Mesodermal cell (in vitro differentiated cells): ENCODE measurements around the gene GDI2.
A peak's percentile ranks its signal among the peaks of the same experiment; 100 is the strongest.
"Not testable (repeated sequence)": the region's sequence is repeated elsewhere in the genome, so short reads cannot be mapped to it uniquely, and the experiment has no call there.

ENCODE experiments used
- H3K27ac ChIP-seq: 2 replicates; pipeline ENCODE4 v1.7.0; 2013; ENCODE audit warnings: mild to moderate bottlenecking, low read depth, low read length, moderate library complexity; ENCODE audit not compliant: severe bottlenecking
- H3K36me3 ChIP-seq: 2 replicates; pipeline ENCODE4 v1.7.1; 2013; ENCODE audit warnings: mild to moderate bottlenecking, low read length, moderate library complexity; ENCODE audit not compliant: control insufficient read depth, insufficient read depth
- H3K4me1 ChIP-seq: one replicate; pipeline ENCODE4 v1.7.1; 2013; ENCODE audit warnings: mild to moderate bottlenecking, low read length; ENCODE audit not compliant: insufficient read depth, control insufficient read depth, poor library complexity, severe bottlenecking
- H3K4me3 ChIP-seq: 2 replicates; pipeline ENCODE4 v1.7.0; 2013; ENCODE audit warnings: low read length, control low read depth, mild to moderate bottlenecking; ENCODE audit not compliant: insufficient read depth, poor library complexity, severe bottlenecking; ENCODE audit errors: extremely low read depth
- H3K9me3 ChIP-seq: 2 replicates; pipeline ENCODE4 v1.7.1; 2013; ENCODE audit warnings: mild to moderate bottlenecking, low read length, moderate library complexity; ENCODE audit not compliant: control insufficient read depth
- WGBS, 2 experiments: methylation state at CpG; one replicate each; pipeline ENCODE4 v1.1.5; 2013; ENCODE audit warnings: missing lambda C conversion rate in 2 of 2; ENCODE audit not compliant: insufficient coverage in 2 of 2; 5-methylcytosine and 5-hydroxymethylcytosine counted together

Gene GDI2

GRCh38 chr10:5827841-5828240, 14.6 kb upstream of the GDI2 start:
- no peak overlapping the region for H3K4me3 ChIP-seq
- no peaks in the 10 kb centered on the region for H3K4me1 ChIP-seq
- no peaks in the 10 kb centered on the region for H3K9me3 ChIP-seq
- WGBS, 2 experiments = 88 to 89% methylated on average over 3 to 4 of the region's 6 CpGs
- no peak overlapping the region for H3K27ac ChIP-seq
- no peaks in the 10 kb centered on the region for H3K36me3 ChIP-seq

- not testable (repeated sequence) for H3K9me3 ChIP-seq, H3K4me3 ChIP-seq, H3K36me3 ChIP-seq, H3K4me1 ChIP-seq, H3K27ac ChIP-seq
- 80 to 89% methylated on average over 3 to 5 of the region's 6 CpGs for WGBS, 2 experiments
Measured at GRCh38 chr10:5826511-5826910, 13.3 kb upstream of the GDI2 start.

- Histone ChIP-seq H3K36me3 (no peaks in the 10 kb centered on the region), H3K4me3 (no peak overlapping the region), H3K27ac (no peak overlapping the region), H3K9me3 (no peaks in the 10 kb centered on the region), H3K4me1 (no peaks in the 10 kb centered on the region)
- WGBS, 2 experiments = 81 to 87% methylated on average over 3 to 5 of the region's 6 CpGs
Measured at GRCh38 chr10:5818894-5819293, 5.7 kb upstream of the GDI2 start.

GRCh38 chr10:5818048-5818331, 4.8 kb upstream of the GDI2 start:
- Histone ChIP-seq H3K36me3 (no peaks in the 10 kb centered on the region), H3K4me1 (no peaks in the 10 kb centered on the region), H3K4me3 (no peak overlapping the region), H3K9me3 (no peaks in the 10 kb centered on the region), H3K27ac (no peak overlapping the region)
- WGBS, 2 experiments = no CpG with 5 or more reads among the region's 2 CpGs

- Histone ChIP-seq H3K9me3 (no peaks in the 10 kb centered on the region), H3K4me3 (no peak overlapping the region), H3K27ac (no peak overlapping the region), H3K4me1 (no peaks in the 10 kb centered on the region), H3K36me3 (no peaks in the 10 kb centered on the region)
- 97% methylated on average over 3 of the region's 4 CpGs for WGBS, 2 experiments
Measured at GRCh38 chr10:5817322-5818047, 4.3 kb upstream of the GDI2 start.

- Histone ChIP-seq H3K4me3 (no peak overlapping the region), H3K36me3 (no peaks in the 10 kb centered on the region), H3K9me3 (no peaks in the 10 kb centered on the region), H3K4me1 (no peaks in the 10 kb centered on the region), H3K27ac (no peak overlapping the region)
Measured at GRCh38 chr10:5816170-5816569, 2.9 kb upstream of the GDI2 start.

GRCh38 chr10:5814110-5815107, 1.2 kb upstream of the GDI2 start:
- H3K36me3 ChIP-seq = no peaks in the 10 kb centered on the region
- H3K4me3 ChIP-seq = peak overlapping the region; percentile 87
- peaks cover 3% of the 10 kb centered on the region for H3K4me1 ChIP-seq
- no peaks in the 10 kb centered on the region for H3K9me3 ChIP-seq
- peak overlapping the region; percentile 93 for H3K27ac ChIP-seq
- WGBS, 2 experiments = 30 to 31% methylated on average over 8 to 9 of the region's 12 CpGs

GRCh38 chr10:5813091-5813340, 218 bp downstream of the GDI2 start:
- Histone ChIP-seq H3K4me1 (peaks cover 3% of the 10 kb centered on the region), H3K9me3 (no peaks in the 10 kb centered on the region), H3K4me3 (peak overlapping the region; percentile 87), H3K36me3 (peaks cover 5% of the 10 kb centered on the region), H3K27ac (peak overlapping the region; percentile 93)
- WGBS, 2 experiments = 0 to 1% methylated on average over 16 to 26 of the region's 29 CpGs

- no peaks in the 10 kb centered on the region for H3K9me3 ChIP-seq
- WGBS, 2 experiments = 0% methylated on average over 25 to 41 of the region's 49 CpGs
- peak overlapping the region; percentile 93 for H3K27ac ChIP-seq
- peaks cover 3% of the 10 kb centered on the region for H3K4me1 ChIP-seq
- H3K36me3 ChIP-seq = peaks cover 8% of the 10 kb centered on the region
- peak overlapping the region; percentile 87 for H3K4me3 ChIP-seq
Measured at GRCh38 chr10:5812283-5813090, 747 bp downstream of the GDI2 start.

GRCh38 chr10:5811387-5811821, 1.8 kb downstream of the GDI2 start:
- Histone ChIP-seq H3K4me3 (peak overlapping the region; percentile 87), H3K36me3 (peaks cover 12% of the 10 kb centered on the region), H3K27ac (no peak overlapping the region), H3K9me3 (no peaks in the 10 kb centered on the region), H3K4me1 (peaks cover 3% of the 10 kb centered on the region)
- WGBS, 2 experiments = 10 to 23% methylated on average over 2 to 5 of the region's 6 CpGs
